Gastroesophageal sphincter (tissue), 4 donors: ENCODE data around the gene HECTD4. TPM values are rescaled to one million over a fixed set of nuclear protein-coding genes. Genes with fewer than 3 reads are reported as not detected.

Source experiments
- ATAC-seq: fragments of 150-250 bp; one replicate; pipeline ENCODE4 v1.9.1; 2016; ENCODE audit warnings: mild to moderate bottlenecking, moderate library complexity
- H3K27ac ChIP-seq, 4 donors: fragments of 200-600 bp; sonication (generic) in 3 of 4; 1 replicate in 3 of 4; 2 replicates in 1 of 4; pipeline ENCODE4 v1.5.1; 2016 to 2019
- H3K27me3 ChIP-seq: fragments of 200-600 bp; sonication (generic); one replicate; pipeline ENCODE4 v1.5.1; 2019
- H3K36me3 ChIP-seq, 2 donors: fragments of 200-600 bp; sonication (generic); one replicate each; pipeline ENCODE4 v1.5.1; 2019; ENCODE audit warnings: control low read depth in 1 of 2
- H3K4me1 ChIP-seq, 3 donors: fragments of 200-600 bp; sonication (generic); 1 replicate in 2 of 3; 2 replicates in 1 of 3; pipeline ENCODE4 v1.5.1; 2016 to 2019; ENCODE audit warnings: control low read depth in 2 of 3
- H3K4me3 ChIP-seq, 2 donors: fragments of 200-600 bp; sonication (generic); one replicate each; pipeline ENCODE4 v1.5.1; 2019; ENCODE audit warnings: mild to moderate bottlenecking in 1 of 2, moderate library complexity in 1 of 2
- H3K9me3 ChIP-seq, 3 donors: fragments of 200-600 bp; sonication (generic); one replicate each; pipeline ENCODE4 v1.5.1; 2017 to 2019; ENCODE audit warnings: control low read depth in 2 of 3
- CTCF ChIP-seq, 4 experiments: fragments of 200-600 bp in 2 of 4; fragments of 450-650 bp in 2 of 4; sonication (generic) in 1 of 4; IDR thresholded peaks; one replicate each; pipeline ENCODE4 v1.5.1; 2017 to 2019; ENCODE audit warnings: antibody characterized with exemption in 4 of 4, mild to moderate bottlenecking in 2 of 4, moderate library complexity in 2 of 4
- EP300 ChIP-seq: sonication (generic); formaldehyde crosslinking; IDR thresholded peaks from one replicate; pipeline ENCODE4 v1.6.1; 2017; ENCODE audit warnings: antibody characterized with exemption, mild to moderate bottlenecking
- POLR2A ChIP-seq, 2 donors: fragments of 450-650 bp; IDR thresholded peaks; one replicate each; pipeline ENCODE4 v1.6.1; 2017; ENCODE audit warnings: antibody characterized with exemption in 2 of 2, mild to moderate bottlenecking in 2 of 2, moderate library complexity in 1 of 2
- POLR2AphosphoS5 ChIP-seq: sonication (generic); formaldehyde crosslinking; IDR thresholded peaks from one replicate; pipeline ENCODE4 v1.6.1; 2017; ENCODE audit warnings: antibody characterized with exemption
- WGBS, 2 donors: methylation state at CpG; one replicate each; pipeline ENCODE4 v1.1.5; 2018; ENCODE audit warnings: low coverage in 1 of 2; 5-methylcytosine and 5-hydroxymethylcytosine counted together
- total RNA-seq, 4 donors: library from RNA; depleted of rRNA; stranded (reverse); fragments of >200 nt; gene quantifications; one replicate each; pipeline ENCODE4 v1.1.0, GENCODE V29; 2016

Gene HECTD4
- total RNA-seq, 4 donors from 2014 or later = 23.1 to 56.8 (median 42.3) TPM

GRCh38 chr12:112243255-112244110, 138.7 kb downstream of the HECTD4 start:
- peaks cover 0 to 100% of the 10 kb centered on the region in 2 donors for H3K36me3 ChIP-seq
- no peaks in the 10 kb centered on the region for H3K4me1 ChIP-seq
- ATAC-seq = no peak
- no peak overlapping the region for H3K4me3 ChIP-seq
- H3K9me3 ChIP-seq = no peaks in the 10 kb centered on the region
- no peak for TF ChIP-seq CTCF (IDR thresholded peaks at IDR 0.05)
- no peak for TF ChIP-seq POLR2A (IDR thresholded peaks at IDR 0.05)
- TF ChIP-seq EP300 = no peak
- no peak for TF ChIP-seq POLR2AphosphoS5
- 87 to 93% methylated on average over 4 to 8 of the region's 25 CpGs for WGBS, 2 donors
- no peaks in the 10 kb centered on the region for H3K27me3 ChIP-seq
- H3K27ac ChIP-seq = no peak overlapping the region

GRCh38 chr12:112241176-112241575, 141.1 kb downstream of the HECTD4 start:
- no peaks in the 10 kb centered on the region for H3K27me3 ChIP-seq
- H3K4me3 ChIP-seq = no peak overlapping the region
- no peaks in the 10 kb centered on the region for H3K9me3 ChIP-seq
- ATAC-seq = no peak
- H3K36me3 ChIP-seq = peaks cover 3 to 100% of the 10 kb centered on the region in 2 donors
- TF ChIP-seq POLR2A (IDR thresholded peaks at IDR 0.05) (no peak), EP300 (no peak), CTCF (IDR thresholded peaks at IDR 0.05) (no peak), POLR2AphosphoS5 (no peak)
- WGBS, 2 donors = 69 to 90% methylated on average over 3 of the region's 3 CpGs
- no peaks in the 10 kb centered on the region for H3K4me1 ChIP-seq
- H3K27ac ChIP-seq = no peak overlapping the region

- Histone ChIP-seq H3K36me3 (peaks cover 6 to 100% of the 10 kb centered on the region in 2 donors), H3K9me3 (no peaks in the 10 kb centered on the region), H3K27me3 (no peaks in the 10 kb centered on the region), H3K4me3 (no peak overlapping the region), H3K27ac (no peak overlapping the region), H3K4me1 (no peaks in the 10 kb centered on the region)
- 76 to 89% methylated on average over 3 to 6 of the region's 6 CpGs for WGBS, 2 donors
- no peak for TF ChIP-seq CTCF (IDR thresholded peaks at IDR 0.05)
- no peak for TF ChIP-seq POLR2A (IDR thresholded peaks at IDR 0.05)
- no peak for TF ChIP-seq EP300
- TF ChIP-seq POLR2AphosphoS5 = no peak
- ATAC-seq = no peak
Observed at GRCh38 chr12:112239881-112240280, 142.3 kb downstream of the HECTD4 start.

GRCh38 chr12:112239020-112239419, 143.2 kb downstream of the HECTD4 start:
- no peak for ATAC-seq
- H3K27me3 ChIP-seq = no peaks in the 10 kb centered on the region
- 90% methylated on average over 7 of the region's 7 CpGs; no CpG with 5 or more reads in 1 of the 2 donors for WGBS, 2 donors
- TF ChIP-seq POLR2AphosphoS5 (no peak), EP300 (no peak), POLR2A (IDR thresholded peaks at IDR 0.05) (no peak)
- H3K9me3 ChIP-seq = no peaks in the 10 kb centered on the region
- peaks cover 9 to 100% of the 10 kb centered on the region in 2 donors for H3K36me3 ChIP-seq
- no peak overlapping the region for H3K4me3 ChIP-seq
- H3K4me1 ChIP-seq = no peaks in the 10 kb centered on the region
- H3K27ac ChIP-seq = no peak overlapping the region

GRCh38 chr12:112238441-112238840, 143.8 kb downstream of the HECTD4 start:
- WGBS, 2 donors = 95 to 100% methylated on average over 2 to 5 of the region's 5 CpGs
- Histone ChIP-seq H3K4me3 (no peak overlapping the region), H3K9me3 (no peaks in the 10 kb centered on the region), H3K27ac (no peak overlapping the region), H3K36me3 (peaks cover 9 to 98% of the 10 kb centered on the region in 2 donors), H3K4me1 (no peaks in the 10 kb centered on the region), H3K27me3 (no peaks in the 10 kb centered on the region)
- no peak for ATAC-seq
- TF ChIP-seq EP300 (no peak), CTCF (IDR thresholded peaks at IDR 0.05) (no peak), POLR2A (IDR thresholded peaks at IDR 0.05) (no peak), POLR2AphosphoS5 (no peak)
